ENCODE data around the gene FGD4.

FGD4 gene

DNA sequence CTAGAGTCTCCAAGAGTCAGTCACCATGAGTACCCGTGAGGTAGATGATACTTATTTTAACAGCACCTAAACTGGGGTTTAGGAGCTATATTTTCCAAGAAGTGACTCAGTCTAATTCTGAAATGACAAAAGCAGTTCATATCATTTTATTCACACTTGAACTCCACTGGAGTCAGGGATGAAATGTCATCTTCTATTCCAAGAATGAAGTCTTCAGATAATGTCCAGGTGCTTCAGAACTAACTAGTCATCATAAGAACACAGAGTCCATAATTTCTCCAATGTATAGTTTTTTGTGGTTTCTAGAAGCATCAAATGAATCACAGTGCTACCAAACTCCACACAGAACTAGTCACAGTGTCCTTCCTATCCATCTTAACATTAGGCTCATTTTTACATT, 293.0 kb downstream of the FGD4 start:
- DNase-seq, result no peak

DNA sequence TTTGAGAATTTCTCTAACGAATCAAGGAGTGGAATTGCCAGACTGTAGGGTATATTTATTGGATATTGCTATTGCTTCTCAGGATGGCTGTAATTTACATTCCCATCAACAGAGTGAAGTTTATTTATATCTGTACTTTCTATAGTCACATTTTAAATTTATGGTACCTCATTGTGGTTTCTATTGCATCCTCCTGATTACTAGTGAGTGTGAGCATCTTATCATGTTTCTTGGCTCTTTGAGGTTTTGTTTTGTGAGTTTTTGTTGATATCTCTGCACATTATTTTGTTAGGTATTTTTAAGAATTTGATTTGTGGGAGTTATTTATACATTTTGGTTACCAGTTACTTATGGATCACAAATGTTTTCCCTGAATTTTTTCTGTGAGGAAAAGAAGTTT, 293.7 kb downstream of the FGD4 start:
- no peak for DNase-seq
